ENCODE data around the gene CRYGN. TPM values are rescaled to one million over a fixed set of nuclear protein-coding genes. Genes with fewer than 3 reads are reported as not detected.

Gene CRYGN
- total RNA-seq, 2 experiments from 2014 or later = 0.25 TPM; not detected in 1

- peaks cover 11% of the 10 kb centered on the region for H3K27me3 Mint-ChIP-seq
- H3K4me3 Mint-ChIP-seq = no peak overlapping the region
- DNase-seq = no peak
- peaks cover 39% of the 10 kb centered on the region for H3K4me1 Mint-ChIP-seq
- H3K27ac Mint-ChIP-seq = no peak overlapping the region
- peaks cover 6% of the 10 kb centered on the region for H3K9me3 Mint-ChIP-seq
- POLR2A ChIA-PET = no interaction called here
- peaks cover 2% of the 10 kb centered on the region for H3K36me3 Mint-ChIP-seq (ENCODE audit: low read depth)
- CTCF ChIA-PET = interaction anchor here (0.8 kb wide), 1 partner anchor 11 kb away, joined by 3 read pairs; no protein-coding TSS in a partner anchor
These were observed 13.5 kb downstream of the CRYGN start for GRCh38 chr7:151426441-151426903.

GRCh38 chr7:151425670-151426440, 14.1 kb downstream of the CRYGN start:
- Mint-ChIP-seq H3K27ac (no peak overlapping the region), H3K9me3 (peaks cover 6% of the 10 kb centered on the region), H3K4me3 (no peak overlapping the region), H3K27me3 (peaks cover 11% of the 10 kb centered on the region), H3K4me1 (peaks cover 32% of the 10 kb centered on the region), H3K36me3 (ENCODE audit: low read depth) (peaks cover 2% of the 10 kb centered on the region)
- ChIA-PET CTCF (interaction anchor here (0.8 to 1.0 kb wide), 2 partner anchors 12 to 73 kb away, joined by 3 to 4 read pairs; no protein-coding TSS in a partner anchor), POLR2A (no interaction called here)
- DNase-seq = no peak

DNA sequence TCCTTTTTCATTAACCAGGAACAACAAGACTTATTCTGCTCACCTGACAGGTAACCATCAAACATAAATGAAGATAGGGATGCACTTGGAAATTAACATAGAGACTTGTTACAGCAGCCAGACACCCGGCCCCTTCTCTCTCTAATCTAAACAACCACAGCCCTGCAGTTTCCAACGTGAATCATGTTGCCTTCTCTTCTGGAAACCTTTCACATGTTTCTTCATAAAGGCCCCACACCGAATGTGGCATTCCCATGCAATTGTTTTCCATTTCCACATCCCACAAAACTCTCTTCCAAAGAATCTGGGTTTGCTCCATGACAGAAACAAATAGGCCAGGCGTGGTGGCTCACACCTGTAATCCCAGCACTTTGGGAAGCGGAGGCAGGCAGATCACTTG, 15.1 kb downstream of the CRYGN start:
- POLR2A ChIA-PET = no interaction called here
- Mint-ChIP-seq H3K27me3 (peaks cover 19% of the 10 kb centered on the region), H3K4me3 (no peak overlapping the region), H3K36me3 (ENCODE audit: low read depth) (peaks cover 2% of the 10 kb centered on the region), H3K27ac (no peak overlapping the region), H3K9me3 (peaks cover 9% of the 10 kb centered on the region), H3K4me1 (peaks cover 22% of the 10 kb centered on the region)
- CTCF ChIA-PET = no interaction called here
- no peak for DNase-seq

DNA sequence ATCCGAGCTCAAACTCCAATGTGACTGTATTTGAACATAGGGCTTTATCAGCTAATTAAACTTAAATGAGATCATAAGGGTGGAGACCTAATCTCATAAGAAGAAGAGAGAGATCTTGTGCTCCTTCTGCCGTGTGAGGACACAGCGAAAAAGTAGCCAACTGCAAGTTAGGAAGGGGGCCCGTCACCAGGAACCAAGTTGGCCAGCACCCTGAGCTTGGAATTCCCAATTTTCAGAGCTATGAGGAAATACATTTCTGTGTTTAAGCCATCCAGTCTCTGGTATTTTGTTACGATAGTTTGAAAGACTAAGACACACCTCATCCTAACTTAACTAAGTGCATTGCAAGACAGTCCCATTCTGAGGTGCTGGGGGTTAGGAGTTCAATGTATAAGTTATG, 16.0 kb downstream of the CRYGN start:
- H3K9me3 Mint-ChIP-seq = peaks cover 9% of the 10 kb centered on the region
- no peak overlapping the region for H3K4me3 Mint-ChIP-seq
- peaks cover 13% of the 10 kb centered on the region for H3K4me1 Mint-ChIP-seq
- ChIA-PET CTCF (interaction anchor here (1.0 to 1.2 kb wide), 4 partner anchors 12 to 72 kb away, joined by 3 read pairs; no protein-coding TSS in a partner anchor), POLR2A (no interaction called here)
- no peak for DNase-seq
- H3K27me3 Mint-ChIP-seq = peaks cover 19% of the 10 kb centered on the region
- H3K27ac Mint-ChIP-seq = no peak overlapping the region
- H3K36me3 Mint-ChIP-seq (ENCODE audit: low read depth) = peaks cover 2% of the 10 kb centered on the region

GRCh38 chr7:151423226-151423625, 16.7 kb downstream of the CRYGN start:
- no peak for DNase-seq
- ChIA-PET POLR2A (no interaction called here), CTCF (interaction anchor here (1.0 to 1.7 kb wide), 5 partner anchors 11 to 71 kb away, joined by 3 to 4 read pairs (median 3); no protein-coding TSS in a partner anchor)
- Mint-ChIP-seq H3K36me3 (ENCODE audit: low read depth) (peaks cover 2% of the 10 kb centered on the region), H3K4me3 (no peak overlapping the region), H3K27ac (no peak overlapping the region), H3K27me3 (peaks cover 21% of the 10 kb centered on the region), H3K4me1 (peaks cover 6% of the 10 kb centered on the region), H3K9me3 (peaks cover 9% of the 10 kb centered on the region)

GRCh38 chr7:151422212-151422611, 17.7 kb downstream of the CRYGN start:
- POLR2A ChIA-PET = no interaction called here
- Mint-ChIP-seq H3K4me1 (no peaks in the 10 kb centered on the region), H3K27me3 (peaks cover 25% of the 10 kb centered on the region), H3K27ac (no peak overlapping the region), H3K4me3 (no peak overlapping the region), H3K36me3 (ENCODE audit: low read depth) (peaks cover 2% of the 10 kb centered on the region), H3K9me3 (peaks cover 9% of the 10 kb centered on the region)
- CTCF ChIA-PET = interaction anchor here (1.5 to 1.7 kb wide), 2 partner anchors 10 to 26 kb away, joined by 4 read pairs; no protein-coding TSS in a partner anchor
- DNase-seq = no peak

DNA sequence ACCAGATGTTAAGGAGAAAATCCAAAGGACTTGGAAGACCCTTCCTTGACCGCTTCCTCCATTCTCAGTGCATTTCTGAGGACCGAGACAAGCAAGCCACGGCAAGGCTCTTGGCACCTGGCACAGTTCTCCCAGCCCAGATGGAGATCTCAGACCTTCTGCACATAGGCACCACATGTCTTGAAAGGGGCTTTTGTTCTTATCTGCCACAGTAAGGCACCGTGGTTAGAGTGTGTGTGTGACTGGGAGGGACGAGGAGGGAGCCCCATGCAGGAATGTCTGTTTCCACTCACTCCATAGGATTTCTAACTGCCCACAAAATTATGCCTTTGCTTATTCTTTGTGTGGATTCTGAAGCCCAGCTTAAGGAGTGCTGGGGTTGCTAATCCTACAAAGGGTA, 19.8 kb downstream of the CRYGN start:
- no peak for DNase-seq
- H3K27me3 Mint-ChIP-seq = peaks cover 27% of the 10 kb centered on the region
- H3K9me3 Mint-ChIP-seq = peaks cover 9% of the 10 kb centered on the region
- peaks cover 4% of the 10 kb centered on the region for H3K36me3 Mint-ChIP-seq (ENCODE audit: low read depth)
- H3K4me3 Mint-ChIP-seq = no peak overlapping the region
- H3K4me1 Mint-ChIP-seq = no peaks in the 10 kb centered on the region
- CTCF ChIA-PET = interaction anchor here (1.3 kb wide), 1 partner anchor 23 kb away, joined by 5 read pairs; no protein-coding TSS in a partner anchor
- no peak overlapping the region for H3K27ac Mint-ChIP-seq
- POLR2A ChIA-PET = no interaction called here

DNA sequence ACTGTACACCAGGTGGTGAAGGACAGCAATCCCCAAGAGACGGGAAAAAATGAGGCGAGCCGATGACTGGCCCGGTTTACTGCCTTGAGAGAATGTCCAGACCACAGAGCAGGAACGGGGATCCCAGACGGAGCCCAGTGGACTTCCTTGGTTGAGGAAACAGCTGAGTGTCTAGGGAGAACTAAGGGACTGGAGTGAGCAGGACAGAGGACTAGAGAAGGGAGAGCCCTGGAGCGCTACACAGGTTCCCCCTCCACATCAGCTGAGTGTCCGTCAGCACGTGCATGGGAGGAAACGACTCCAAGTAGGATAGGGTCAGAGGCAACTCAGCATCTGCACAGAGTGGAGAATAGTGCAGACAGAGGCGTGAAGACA, 23.0 kb downstream of the CRYGN start:
- POLR2A ChIA-PET = no interaction called here
- CTCF ChIA-PET = interaction anchor here (1.3 to 1.7 kb wide), 2 partner anchors 16 to 27 kb away, joined by 3 to 4 read pairs; no protein-coding TSS in a partner anchor
- H3K4me3 Mint-ChIP-seq = no peak overlapping the region
- no peak for DNase-seq
- peaks cover 8% of the 10 kb centered on the region for H3K4me1 Mint-ChIP-seq
- peaks cover 4% of the 10 kb centered on the region for H3K9me3 Mint-ChIP-seq
- peaks cover 40% of the 10 kb centered on the region for H3K27me3 Mint-ChIP-seq
- H3K36me3 Mint-ChIP-seq (ENCODE audit: low read depth) = peaks cover 2% of the 10 kb centered on the region
- no peak overlapping the region for H3K27ac Mint-ChIP-seq

DNA sequence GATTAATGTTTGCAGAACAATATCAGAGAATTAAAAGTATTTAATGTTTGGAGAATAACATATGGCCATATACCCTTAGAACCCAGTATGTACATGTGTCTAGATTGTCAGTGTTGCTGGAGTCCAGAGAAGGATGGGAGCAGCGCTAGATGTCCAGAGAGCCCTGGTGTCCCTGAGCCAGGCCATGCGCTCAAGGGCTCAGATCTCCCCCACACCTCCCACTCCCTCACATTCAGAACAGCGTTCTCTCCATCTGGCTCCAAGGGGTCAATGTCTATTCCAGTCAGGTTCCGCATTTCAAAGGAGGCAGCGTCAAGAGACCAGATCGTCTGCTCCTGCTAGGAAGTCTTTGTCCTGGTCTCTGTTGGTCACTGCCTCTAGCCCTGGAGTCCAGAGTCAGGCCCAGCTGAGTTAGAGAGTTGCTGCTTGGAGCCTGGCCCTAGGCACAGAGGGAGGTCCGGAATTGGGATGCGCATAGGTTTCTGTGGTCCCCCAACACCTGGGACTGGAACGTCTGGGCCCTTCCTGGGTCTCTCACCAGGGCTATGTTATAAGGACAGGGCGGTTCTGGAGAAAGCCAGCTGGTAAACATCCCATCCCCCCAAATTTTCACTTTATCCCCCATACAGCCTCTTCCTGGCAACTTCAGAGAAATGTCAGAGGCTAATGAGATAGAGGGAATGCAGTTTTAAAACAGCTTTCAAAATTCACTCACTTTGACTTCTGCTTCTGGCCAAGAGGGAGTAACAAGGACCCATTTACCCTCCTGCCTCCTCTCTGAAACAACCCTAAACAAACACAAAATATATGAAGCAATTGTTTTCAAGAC, 23.6 kb downstream of the CRYGN start:
- CTCF ChIA-PET = interaction anchor here (1.3 to 1.7 kb wide), 2 partner anchors 17 to 26 kb away, joined by 3 to 4 read pairs; no protein-coding TSS in a partner anchor
- H3K27ac Mint-ChIP-seq = no peak overlapping the region
- peaks cover 3% of the 10 kb centered on the region for H3K9me3 Mint-ChIP-seq
- peaks cover 46% of the 10 kb centered on the region for H3K27me3 Mint-ChIP-seq
- no peak for DNase-seq
- peaks cover 8% of the 10 kb centered on the region for H3K4me1 Mint-ChIP-seq
- POLR2A ChIA-PET = no interaction called here
- H3K36me3 Mint-ChIP-seq (ENCODE audit: low read depth) = peaks cover 2% of the 10 kb centered on the region
- no peak overlapping the region for H3K4me3 Mint-ChIP-seq

DNA sequence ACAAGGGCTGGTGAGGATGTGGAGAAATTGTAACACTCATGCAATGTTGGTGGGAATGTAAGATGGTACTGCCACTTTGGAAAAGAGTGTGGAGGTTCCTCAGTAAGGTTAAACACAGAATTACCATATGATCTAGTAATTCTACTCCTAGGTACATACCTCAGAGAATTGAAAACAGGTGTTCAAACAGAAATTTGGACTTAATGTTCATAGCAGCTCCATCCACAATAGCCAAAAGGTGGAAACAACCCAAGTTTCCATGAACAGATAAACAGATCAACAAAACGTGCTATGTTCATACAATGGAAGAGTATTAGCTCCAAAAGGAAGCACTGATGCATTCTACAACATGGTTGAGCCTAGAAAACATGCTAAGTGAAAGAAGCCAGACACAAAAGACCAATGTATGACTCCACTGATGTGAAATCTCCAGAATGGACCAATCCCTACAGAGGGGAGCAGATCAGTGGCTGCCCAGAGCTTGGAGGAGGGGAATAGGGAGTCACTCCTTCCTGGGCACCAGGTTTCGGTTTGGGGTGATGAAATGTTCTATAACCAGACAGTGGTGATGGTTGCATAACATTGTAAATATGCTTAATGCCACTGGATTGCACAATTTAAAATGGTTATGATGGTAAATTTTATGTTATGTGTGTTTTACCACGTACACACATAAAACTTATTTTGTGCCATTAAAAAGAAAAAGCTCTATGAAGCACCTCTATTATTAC, 24.4 kb downstream of the CRYGN start:
- H3K9me3 Mint-ChIP-seq = peaks cover 3% of the 10 kb centered on the region
- peaks cover 2% of the 10 kb centered on the region for H3K36me3 Mint-ChIP-seq (ENCODE audit: low read depth)
- DNase-seq = no peak
- ChIA-PET POLR2A (no interaction called here), CTCF (interaction anchor here (1.1 to 1.7 kb wide), 3 partner anchors 26 to 47 kb away, joined by 3 to 4 read pairs (median 3); no protein-coding TSS in a partner anchor)
- no peak overlapping the region for H3K4me3 Mint-ChIP-seq
- H3K4me1 Mint-ChIP-seq = peaks cover 14% of the 10 kb centered on the region
- peaks cover 53% of the 10 kb centered on the region for H3K27me3 Mint-ChIP-seq
- H3K27ac Mint-ChIP-seq = peak overlapping the region; percentile 4

DNA sequence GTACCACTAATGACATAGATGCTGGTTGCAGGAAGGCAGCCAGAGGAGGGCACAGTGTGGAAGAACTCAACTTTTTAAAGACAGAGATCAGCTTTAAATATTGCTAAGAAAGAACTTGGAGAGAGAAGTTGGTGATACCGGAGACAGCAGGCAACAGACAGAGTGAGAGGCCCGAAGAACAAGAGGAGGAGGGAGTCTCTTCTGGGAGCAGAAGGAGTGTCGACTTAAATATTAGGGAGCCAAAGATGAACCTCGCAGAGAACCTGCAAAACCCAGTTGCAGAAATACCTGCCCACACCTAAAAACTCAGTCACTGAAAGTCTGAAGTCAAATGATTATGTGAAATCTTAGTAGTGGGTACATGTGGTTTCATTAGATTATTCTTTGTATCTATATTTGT, 26.7 kb downstream of the CRYGN start:
- POLR2A ChIA-PET = no interaction called here
- no peak overlapping the region for H3K27ac Mint-ChIP-seq
- H3K4me1 Mint-ChIP-seq = peaks cover 22% of the 10 kb centered on the region
- CTCF ChIA-PET = interaction anchor here (1.5 kb wide), 1 partner anchor 9 kb away, joined by 4 read pairs; no protein-coding TSS in a partner anchor
- H3K27me3 Mint-ChIP-seq = peaks cover 57% of the 10 kb centered on the region
- H3K36me3 Mint-ChIP-seq (ENCODE audit: low read depth) = peaks cover 2% of the 10 kb centered on the region
- no peaks in the 10 kb centered on the region for H3K9me3 Mint-ChIP-seq
- H3K4me3 Mint-ChIP-seq = no peak overlapping the region
- no peak for DNase-seq

DNA sequence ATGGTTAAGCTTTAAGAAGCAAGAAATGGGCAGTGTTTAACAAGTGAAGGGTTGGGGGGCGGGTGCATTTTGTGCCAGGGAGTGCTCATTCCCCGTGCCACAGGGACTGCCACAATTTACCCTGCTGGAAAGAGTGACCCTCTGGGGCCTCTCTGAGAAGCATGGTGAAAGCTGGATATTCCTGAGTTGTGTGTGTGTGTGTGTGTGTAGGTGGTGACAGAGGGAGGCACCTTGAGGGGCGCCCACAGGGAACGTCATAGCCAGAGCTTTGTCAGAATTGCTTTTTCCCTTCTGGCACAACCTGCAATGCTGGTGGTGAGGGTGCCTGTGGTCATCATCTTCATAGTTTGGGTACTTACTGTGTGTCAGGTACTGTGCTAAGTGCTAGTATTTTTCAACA, 27.6 kb downstream of the CRYGN start:
- POLR2A ChIA-PET = no interaction called here
- Mint-ChIP-seq H3K9me3 (no peaks in the 10 kb centered on the region), H3K27me3 (peaks cover 57% of the 10 kb centered on the region), H3K36me3 (ENCODE audit: low read depth) (peaks cover 2% of the 10 kb centered on the region), H3K4me1 (peaks cover 22% of the 10 kb centered on the region), H3K4me3 (no peak overlapping the region), H3K27ac (no peak overlapping the region)
- CTCF ChIA-PET = interaction anchor here (1.0 to 1.5 kb wide), 2 partner anchors 10 to 12 kb away, joined by 3 to 4 read pairs; no protein-coding TSS in a partner anchor
- DNase-seq = no peak
